Activated CD8-positive, alpha-beta memory T cell treated with anti-CD3 and anti-CD28 coated beads for 24 hours (primary cell): ENCODE measurements around the gene LNX2.
A peak's percentile ranks its signal among the peaks of the same experiment; 100 is the strongest.
"Not testable (repeated sequence)": the region's sequence is repeated elsewhere in the genome, so short reads cannot be mapped to it uniquely, and the experiment has no call there.

Experiments used
- DNase-seq: peaks from one replicate; pipeline ENCODE4 v3.0.0-alpha.2; 2020

The LNX2 gene

GRCh38 chr13:27636589-27637288, 16.4 kb upstream of the LNX2 start:
- no peak for DNase-seq

- no peak for DNase-seq
Measured at GRCh38 chr13:27635266-27635665, 14.9 kb upstream of the LNX2 start.

- DNase-seq: no peak
Measured at GRCh38 chr13:27634791-27635190, 14.5 kb upstream of the LNX2 start.

- DNase-seq: no peak
Measured at GRCh38 chr13:27634231-27634630, 13.9 kb upstream of the LNX2 start.

- DNase-seq: no peak
Measured at GRCh38 chr13:27632648-27633047, 12.3 kb upstream of the LNX2 start.

- no peak for DNase-seq
Measured at GRCh38 chr13:27632214-27632613, 11.9 kb upstream of the LNX2 start.

GRCh38 chr13:27631665-27632064, 11.3 kb upstream of the LNX2 start:
- DNase-seq: no peak

GRCh38 chr13:27631156-27631555, 10.8 kb upstream of the LNX2 start:
- DNase-seq: no peak

- not testable (repeated sequence) for DNase-seq
Measured at GRCh38 chr13:27628766-27629165, 8.4 kb upstream of the LNX2 start.

- no peak for DNase-seq
Measured at GRCh38 chr13:27628081-27628480, 7.8 kb upstream of the LNX2 start.

GRCh38 chr13:27627380-27627779, 7.1 kb upstream of the LNX2 start:
- DNase-seq: no peak

- no peak for DNase-seq
Measured at GRCh38 chr13:27625839-27626238, 5.5 kb upstream of the LNX2 start.

- DNase-seq: no peak
Measured at GRCh38 chr13:27624071-27624470, 3.7 kb upstream of the LNX2 start.

GRCh38 chr13:27622881-27623280, 2.6 kb upstream of the LNX2 start:
- DNase-seq: no peak

- no peak for DNase-seq
Measured at GRCh38 chr13:27622102-27622820, 1.9 kb upstream of the LNX2 start.

- peak; percentile 90 for DNase-seq
Measured at GRCh38 chr13:27621366-27622101, 1.2 kb upstream of the LNX2 start, which contains the start of gene POLR1D. Gene POLR1D (plus strand): TSS chr13:27621892. CDS start chr13:27621984, 92 bp downstream.

GRCh38 chr13:27621116-27621365, 712 bp upstream of the LNX2 start:
- DNase-seq: no peak

- peak; percentile 79 for DNase-seq
Measured at GRCh38 chr13:27619728-27620376, 477 bp downstream of the LNX2 start.

GRCh38 chr13:27619093-27619727, 1.1 kb downstream of the LNX2 start:
- DNase-seq: no peak

- no peak for DNase-seq
Measured at GRCh38 chr13:27617881-27618321, 2.4 kb downstream of the LNX2 start.

- no peak for DNase-seq
Measured at GRCh38 chr13:27613628-27614027, 6.7 kb downstream of the LNX2 start.

- DNase-seq: no peak
Measured at GRCh38 chr13:27607125-27607524, 13.2 kb downstream of the LNX2 start.

- no peak for DNase-seq
Measured at GRCh38 chr13:27605610-27606200, 14.6 kb downstream of the LNX2 start.
